CD4-positive, alpha-beta T cell (primary cell): ENCODE results near the gene MAN1C1. TPM values are rescaled to one million over a fixed set of nuclear protein-coding genes. Genes with fewer than 3 reads are reported as not detected.

Source experiments
- ATAC-seq: fragments of 200-7000 bp; cut with Tn5 transposase; one replicate; pipeline ENCODE4 v1.10.0; 2022; ENCODE audit warnings: mild to moderate bottlenecking; ENCODE audit not compliant: poor library complexity
- CTCF ChIA-PET: fragments of 350-600 bp; sonication (Branson Sonifier 250); formaldehyde crosslinking; loops from one replicate; lab custom pipeline; 2021; ENCODE audit warnings: antibody characterized with exemption, inconsistent platforms; lab: Charles Lee
- POLR2A ChIA-PET: fragments of 350-600 bp; sonication (Branson Sonifier 250); formaldehyde crosslinking; loops from one replicate; lab custom pipeline; 2021; ENCODE audit warnings: antibody characterized with exemption, inconsistent platforms; lab: Charles Lee
- DNase-seq, 14 experiments: peaks; one replicate each; pipeline ENCODE4 v3.0.0-alpha.2; 2013 to 2020; ENCODE audit warnings: mixed read lengths in 2 of 14
- H3K27ac ChIP-seq, 2 donors: one replicate each; pipeline versions ENCODE4 v1.5.1 to v1.7.0; 2013; ENCODE audit warnings: low read length in 2 of 2, low read depth in 1 of 2, mild to moderate bottlenecking in 1 of 2
- H3K27me3 ChIP-seq, 2 experiments: 1 replicate in 1 of 2; 2 replicates in 1 of 2; pipeline versions ENCODE4 v1.6.1 to v1.7.0; 2013; ENCODE audit warnings: low read length in 2 of 2, control low read depth in 1 of 2, mild to moderate bottlenecking in 1 of 2, moderate library complexity in 1 of 2; ENCODE audit not compliant: insufficient read depth in 2 of 2, control insufficient read depth in 1 of 2
- H3K36me3 ChIP-seq: one replicate; pipeline ENCODE4 v1.6.1; 2013; ENCODE audit warnings: low read length, control low read depth; ENCODE audit not compliant: insufficient read depth
- H3K4me1 ChIP-seq: one replicate; pipeline ENCODE4 v1.6.1; 2013; ENCODE audit warnings: low read length, control low read depth; ENCODE audit not compliant: insufficient read depth
- H3K4me3 ChIP-seq: one replicate; pipeline ENCODE4 v1.5.1; 2013; ENCODE audit warnings: mild to moderate bottlenecking, low read length, moderate library complexity
- H3K9me3 ChIP-seq, 2 experiments: 1 replicate in 1 of 2; 2 replicates in 1 of 2; pipeline versions ENCODE4 v1.6.1 to v1.7.0; 2013; ENCODE audit warnings: low read length in 2 of 2, mild to moderate bottlenecking in 2 of 2, control low read depth in 1 of 2, moderate library complexity in 1 of 2; ENCODE audit not compliant: control insufficient read depth in 1 of 2, insufficient read depth in 1 of 2
- H3K27ac Mint-ChIP-seq: one replicate; pipeline ENCODE4 v1.8.0; 2020; ENCODE audit warnings: mixed read lengths
- H3K27me3 Mint-ChIP-seq: one replicate; pipeline ENCODE4 v1.8.0; 2021; ENCODE audit warnings: mixed read lengths
- H3K36me3 Mint-ChIP-seq: one replicate; pipeline ENCODE4 v1.8.0; 2021; ENCODE audit warnings: low read depth, mixed read lengths
- H3K4me1 Mint-ChIP-seq: one replicate; pipeline ENCODE4 v1.8.0; 2021; ENCODE audit warnings: low read depth, mixed read lengths
- H3K4me3 Mint-ChIP-seq: one replicate; pipeline ENCODE4 v1.8.0; 2020; ENCODE audit warnings: mild to moderate bottlenecking, mixed read lengths
- H3K9me3 Mint-ChIP-seq: one replicate; pipeline ENCODE4 v1.8.0; 2020; ENCODE audit warnings: mixed read lengths
- intact Hi-C, 2 experiments: fragments of 100-400 bp; cut with DNase I in 1 of 2; cut with micrococcal nuclease in 1 of 2; formaldehyde crosslinking; loops; one replicate each; pipeline versions ENCODE4 v1.15.1 to v1.9.0; 2023 to 2025; cut with DNase I, micrococcal nuclease
- total RNA-seq, 174 experiments: library from RNA in 2 of 174; stranded (reverse) in 2 of 174; gene quantifications; one replicate each; pipeline ENCODE4 v1.2.3 and lab custom pipeline; 2021 to 2026
- TF ChIP-seq, protein P1 (sequence below): fragments of 200-600 bp; IDR thresholded peaks from one replicate; pipeline ENCODE4 v1.8.0; 2022; ENCODE audit warnings: antibody characterized with exemption, mild to moderate bottlenecking

Gene MAN1C1
- total RNA-seq, 2 experiments from 2014 or later = 44.4 to 46.9 TPM

GRCh38 chr1:25724201-25724600, 107.6 kb downstream of the MAN1C1 start:
- no peaks in the 10 kb centered on the region for H3K9me3 ChIP-seq
- Mint-ChIP-seq H3K27me3 (no peaks in the 10 kb centered on the region), H3K27ac (peak overlapping the region; percentile 74), H3K36me3 (peaks cover 23% of the 10 kb centered on the region), H3K9me3 (no peaks in the 10 kb centered on the region), H3K4me1 (peaks cover 86% of the 10 kb centered on the region), H3K4me3 (no peak overlapping the region)
- H3K36me3 ChIP-seq = peaks cover 10% of the 10 kb centered on the region
- H3K27me3 ChIP-seq = no peaks in the 10 kb centered on the region
- TF ChIP-seq, protein P1, sequence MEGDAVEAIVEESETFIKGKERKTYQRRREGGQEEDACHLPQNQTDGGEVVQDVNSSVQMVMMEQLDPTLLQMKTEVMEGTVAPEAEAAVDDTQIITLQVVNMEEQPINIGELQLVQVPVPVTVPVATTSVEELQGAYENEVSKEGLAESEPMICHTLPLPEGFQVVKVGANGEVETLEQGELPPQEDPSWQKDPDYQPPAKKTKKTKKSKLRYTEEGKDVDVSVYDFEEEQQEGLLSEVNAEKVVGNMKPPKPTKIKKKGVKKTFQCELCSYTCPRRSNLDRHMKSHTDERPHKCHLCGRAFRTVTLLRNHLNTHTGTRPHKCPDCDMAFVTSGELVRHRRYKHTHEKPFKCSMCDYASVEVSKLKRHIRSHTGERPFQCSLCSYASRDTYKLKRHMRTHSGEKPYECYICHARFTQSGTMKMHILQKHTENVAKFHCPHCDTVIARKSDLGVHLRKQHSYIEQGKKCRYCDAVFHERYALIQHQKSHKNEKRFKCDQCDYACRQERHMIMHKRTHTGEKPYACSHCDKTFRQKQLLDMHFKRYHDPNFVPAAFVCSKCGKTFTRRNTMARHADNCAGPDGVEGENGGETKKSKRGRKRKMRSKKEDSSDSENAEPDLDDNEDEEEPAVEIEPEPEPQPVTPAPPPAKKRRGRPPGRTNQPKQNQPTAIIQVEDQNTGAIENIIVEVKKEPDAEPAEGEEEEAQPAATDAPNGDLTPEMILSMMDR = no peak
- ATAC-seq (no peak), DNase-seq (no peak)
- peaks cover 49% of the 10 kb centered on the region for H3K4me1 ChIP-seq
- intact Hi-C loops = loop anchor here in 1 of 2 experiments (5.0 kb wide), 1 partner anchor 48 kb away; no protein-coding TSS in a partner anchor
- H3K27ac ChIP-seq = no peak overlapping the region
- ChIA-PET CTCF (no interaction called here), POLR2A (no interaction called here)
- H3K4me3 ChIP-seq = no peak overlapping the region

DNA sequence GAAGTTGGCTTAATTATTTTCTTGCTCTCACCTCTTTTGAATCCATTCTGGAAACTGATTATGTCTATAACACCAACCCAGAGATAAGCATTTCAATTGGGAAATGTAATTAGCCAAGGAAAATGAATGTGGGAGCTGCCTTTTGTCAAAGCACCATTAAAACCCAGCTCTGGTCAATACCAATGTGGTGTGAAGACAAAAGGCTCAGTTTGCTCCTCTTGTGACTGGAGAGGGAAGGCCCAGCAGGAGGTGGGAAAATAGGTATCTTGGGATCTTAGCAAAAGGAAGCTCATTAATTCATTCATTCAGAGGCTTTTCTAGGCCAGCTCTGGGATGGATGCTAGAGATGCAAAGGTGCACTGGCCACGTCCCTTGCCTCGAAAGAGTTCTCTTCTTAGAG, 108.4 kb downstream of the MAN1C1 start:
- TF ChIP-seq, protein P1 = no peak
- intact Hi-C loops = loop anchor here in 1 of 2 experiments (5.0 kb wide), 1 partner anchor 47 kb away; no protein-coding TSS in a partner anchor
- peaks cover 10% of the 10 kb centered on the region for H3K36me3 ChIP-seq
- no peaks in the 10 kb centered on the region for H3K9me3 ChIP-seq
- peak overlapping the region; percentile 74 for H3K27ac Mint-ChIP-seq
- H3K36me3 Mint-ChIP-seq = peaks cover 23% of the 10 kb centered on the region
- peaks cover 86% of the 10 kb centered on the region for H3K4me1 Mint-ChIP-seq
- no peaks in the 10 kb centered on the region for H3K9me3 Mint-ChIP-seq
- ATAC-seq (no peak), DNase-seq (no peak)
- no peak overlapping the region for H3K4me3 Mint-ChIP-seq
- H3K4me1 ChIP-seq = peaks cover 57% of the 10 kb centered on the region
- no peaks in the 10 kb centered on the region for H3K27me3 ChIP-seq
- CTCF ChIA-PET = interaction anchor here (0.8 to 1.1 kb wide), 2 partner anchors 50 to 78 kb away, joined by 3 read pairs; no protein-coding TSS in a partner anchor
- POLR2A ChIA-PET = interaction anchor here (1.1 kb wide), 1 partner anchor 50 kb away, joined by 3 read pairs; no protein-coding TSS in a partner anchor
- no peak overlapping the region for H3K4me3 ChIP-seq
- no peak overlapping the region for H3K27ac ChIP-seq
- no peaks in the 10 kb centered on the region for H3K27me3 Mint-ChIP-seq

- ChIA-PET POLR2A (interaction anchor here (1.1 kb wide), 1 partner anchor 49 kb away, joined by 3 read pairs; no protein-coding TSS in a partner anchor), CTCF (interaction anchor here (1.1 to 1.6 kb wide), 2 partner anchors 41 to 78 kb away, joined by 3 read pairs; no protein-coding TSS in a partner anchor)
- intact Hi-C loops = no loop called here
- Mint-ChIP-seq H3K9me3 (no peaks in the 10 kb centered on the region), H3K4me3 (no peak overlapping the region), H3K4me1 (peaks cover 89% of the 10 kb centered on the region), H3K36me3 (peaks cover 22% of the 10 kb centered on the region), H3K27me3 (no peaks in the 10 kb centered on the region), H3K27ac (peak overlapping the region; percentile 74)
- TF ChIP-seq, protein P1 = no peak
- H3K9me3 ChIP-seq = no peaks in the 10 kb centered on the region
- H3K4me3 ChIP-seq = no peak overlapping the region
- no peak overlapping the region for H3K27ac ChIP-seq
- H3K27me3 ChIP-seq = no peaks in the 10 kb centered on the region
- ATAC-seq (no peak), DNase-seq (no peak)
- H3K4me1 ChIP-seq = peaks cover 62% of the 10 kb centered on the region
- H3K36me3 ChIP-seq = peaks cover 10% of the 10 kb centered on the region
Measured at GRCh38 chr1:25725482-25725881, 108.9 kb downstream of the MAN1C1 start.
